EL (cell line): Measurements from ENCODE around the gene NEK6.

ENCODE experiments used
- DNase-seq: peaks from one replicate; pipeline ENCODE4 v3.0.0-alpha.2; 2016

Gene NEK6

GRCh38 chr9:124345751-124346281 lies 88.1 kb downstream of the NEK6 start:
- DNase-seq = no peak

- DNase-seq = no peak
Observed at GRCh38 chr9:124346347-124347163, 88.8 kb downstream of the NEK6 start.

DNA sequence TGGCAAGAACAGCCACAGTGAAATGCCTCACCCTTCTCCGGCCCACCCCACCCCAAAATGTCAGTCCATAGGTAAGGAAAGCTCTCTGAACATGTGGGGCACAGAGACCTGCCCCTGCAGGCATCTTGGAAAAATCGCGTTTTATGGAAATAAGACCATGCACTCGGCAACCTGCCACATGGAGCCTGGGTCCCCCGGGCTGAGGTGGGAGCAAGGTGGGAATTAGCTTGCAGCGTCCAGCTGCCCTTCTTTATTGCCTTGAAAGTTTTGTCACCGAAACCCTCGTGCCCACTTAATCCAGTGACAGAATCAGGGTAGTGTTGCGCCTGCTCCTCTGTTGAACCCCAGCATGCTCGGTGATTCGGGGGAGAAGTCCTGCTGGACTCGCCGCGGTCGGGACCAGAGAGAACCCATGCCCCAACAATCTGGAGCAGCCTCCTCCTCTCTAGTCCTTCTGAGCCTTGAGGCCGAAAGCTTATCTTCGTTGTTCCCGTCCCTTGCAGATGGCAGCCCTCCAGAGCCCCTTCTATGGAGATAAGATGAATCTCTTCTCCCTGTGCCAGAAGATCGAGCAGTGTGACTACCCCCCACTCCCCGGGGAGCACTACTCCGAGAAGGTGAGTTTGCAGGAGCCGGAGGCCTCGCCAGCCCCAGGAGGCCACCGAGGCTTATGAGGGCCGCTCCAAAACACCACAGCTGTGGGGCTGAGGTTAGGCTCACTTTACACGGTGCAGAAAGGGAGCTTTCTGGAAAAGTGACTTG lies 89.6 kb downstream of the NEK6 start:
- DNase-seq = no peak

- no peak for DNase-seq
Observed at GRCh38 chr9:124347968-124348358, 90.2 kb downstream of the NEK6 start.

- no peak for DNase-seq
Observed at GRCh38 chr9:124348363-124348762, 90.6 kb downstream of the NEK6 start.

DNA sequence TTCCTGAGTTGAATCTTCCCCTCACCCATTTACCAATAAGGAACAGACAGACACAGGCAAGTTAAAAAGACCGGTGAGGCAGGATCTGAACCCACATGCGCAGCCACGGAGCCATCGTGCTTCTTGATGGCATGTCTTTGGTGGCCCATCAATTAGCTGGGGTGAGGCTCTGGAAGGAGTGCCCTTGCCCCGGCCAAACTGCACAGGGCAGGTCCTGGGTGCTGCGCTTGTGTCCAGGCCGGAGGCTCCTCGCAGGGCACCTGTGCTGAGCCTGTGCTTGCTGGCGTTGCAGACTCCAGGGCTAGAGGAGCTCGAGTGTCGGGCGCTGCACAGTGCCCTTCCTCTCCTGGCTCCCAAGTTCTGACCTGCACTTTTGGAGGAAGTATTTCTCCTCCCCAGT lies 91.1 kb downstream of the NEK6 start:
- no peak for DNase-seq

DNA sequence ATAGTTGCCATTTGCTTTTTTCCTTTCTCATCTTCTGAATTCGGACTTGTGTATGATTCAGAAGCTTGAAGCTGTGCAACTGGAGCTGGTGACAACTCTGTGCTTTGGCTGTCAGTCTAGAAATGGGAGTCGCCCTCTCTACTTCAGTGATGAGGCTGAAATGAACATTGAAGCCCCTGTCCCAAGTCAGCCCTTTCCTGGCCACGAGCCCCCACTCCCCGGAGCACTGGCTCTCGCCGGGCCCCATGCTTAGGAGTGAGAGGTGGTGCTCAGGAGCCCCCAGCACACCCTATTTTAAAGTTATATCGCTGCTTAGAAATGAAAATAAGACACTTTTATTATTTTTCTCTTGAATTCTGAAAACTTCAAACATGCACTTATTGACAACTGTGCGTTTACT lies 91.5 kb downstream of the NEK6 start:
- no peak for DNase-seq

DNA sequence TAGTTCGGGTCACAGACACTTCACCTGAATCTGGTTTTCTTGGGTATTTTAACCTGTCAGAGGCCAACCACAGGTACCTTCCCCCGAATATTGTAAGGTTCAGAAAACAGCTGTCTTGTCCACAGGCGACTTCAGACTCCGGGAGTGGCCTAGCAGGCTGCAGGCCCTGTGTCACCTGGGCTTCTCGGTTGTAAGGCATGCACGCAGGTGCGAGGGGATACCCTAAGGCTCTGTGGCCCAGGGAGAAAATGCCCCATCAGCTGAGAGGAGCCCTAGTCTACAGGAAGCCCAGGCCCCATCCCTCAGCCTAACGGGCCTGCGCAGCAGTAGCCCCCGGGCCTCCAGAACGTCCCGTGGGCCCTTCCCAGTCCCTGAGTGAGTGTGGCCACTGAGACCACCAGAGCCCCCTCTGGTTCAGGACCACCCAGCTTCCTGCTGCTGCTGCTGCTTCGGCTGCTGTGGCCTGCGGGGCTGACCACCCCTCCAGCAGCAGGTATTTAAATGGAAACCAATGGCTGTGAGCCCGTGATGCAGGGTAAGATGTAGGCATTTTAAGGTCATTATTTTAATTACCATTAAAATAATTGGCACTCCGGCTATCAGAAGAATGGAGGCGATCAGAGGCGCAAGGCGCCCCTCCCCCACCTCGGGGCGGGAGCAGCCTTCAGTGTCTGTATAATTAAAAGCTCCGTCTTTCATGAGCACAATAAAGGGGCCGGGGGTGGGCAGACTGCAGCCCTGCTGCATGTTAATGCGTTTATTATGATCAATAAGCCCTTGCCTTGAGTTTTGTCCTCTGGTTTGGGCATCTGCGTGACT lies 92.1 kb downstream of the NEK6 start:
- no peak for DNase-seq

- no peak for DNase-seq
Observed at GRCh38 chr9:124350494-124351263, 92.9 kb downstream of the NEK6 start.

DNA sequence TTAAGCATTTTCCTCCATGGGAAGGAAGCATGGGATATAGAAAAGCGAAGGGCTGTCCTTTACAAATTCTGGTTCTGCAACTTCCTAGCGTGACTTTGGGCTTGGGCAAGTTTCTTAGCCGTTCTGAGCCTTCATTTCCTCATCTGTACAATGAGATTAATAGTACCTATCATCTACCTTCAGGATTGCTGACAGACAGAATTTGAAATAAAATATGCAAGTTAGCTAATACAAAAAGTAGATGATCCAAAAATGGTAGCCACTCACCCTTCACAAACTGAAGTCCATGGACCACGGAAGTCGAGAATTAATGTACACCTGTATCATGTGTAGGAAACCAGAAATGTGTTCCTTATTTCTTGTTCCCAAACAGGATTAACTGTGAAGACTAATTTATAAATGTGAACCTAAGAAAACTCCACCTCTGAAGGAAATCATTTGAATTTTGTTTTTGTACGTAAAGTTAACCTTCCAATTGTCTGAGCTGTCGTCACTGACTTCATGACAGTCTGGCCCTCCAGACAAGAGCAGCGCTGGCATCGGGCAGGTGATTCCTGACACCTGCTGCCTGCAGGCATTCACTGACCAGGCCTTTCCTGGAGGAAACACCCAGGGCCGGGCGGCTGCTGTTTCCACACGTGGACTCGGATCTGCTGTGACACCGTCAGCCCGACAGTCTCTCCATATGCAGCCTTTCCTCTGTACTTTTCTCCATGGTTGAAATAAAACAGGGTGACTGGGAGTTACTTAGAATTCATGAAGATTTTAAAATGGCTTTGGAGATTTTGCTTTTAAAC lies 94.1 kb downstream of the NEK6 start:
- DNase-seq = no peak

GRCh38 chr9:124352616-124353015 lies 94.9 kb downstream of the NEK6 start:
- DNase-seq = no peak

GRCh38 chr9:124353166-124353768 lies 95.5 kb downstream of the NEK6 start:
- no peak for DNase-seq

GRCh38 chr9:124353811-124354274 lies 96.1 kb downstream of the NEK6 start:
- DNase-seq = no peak

GRCh38 chr9:124354346-124355038 lies 96.7 kb downstream of the NEK6 start:
- DNase-seq = no peak

DNA sequence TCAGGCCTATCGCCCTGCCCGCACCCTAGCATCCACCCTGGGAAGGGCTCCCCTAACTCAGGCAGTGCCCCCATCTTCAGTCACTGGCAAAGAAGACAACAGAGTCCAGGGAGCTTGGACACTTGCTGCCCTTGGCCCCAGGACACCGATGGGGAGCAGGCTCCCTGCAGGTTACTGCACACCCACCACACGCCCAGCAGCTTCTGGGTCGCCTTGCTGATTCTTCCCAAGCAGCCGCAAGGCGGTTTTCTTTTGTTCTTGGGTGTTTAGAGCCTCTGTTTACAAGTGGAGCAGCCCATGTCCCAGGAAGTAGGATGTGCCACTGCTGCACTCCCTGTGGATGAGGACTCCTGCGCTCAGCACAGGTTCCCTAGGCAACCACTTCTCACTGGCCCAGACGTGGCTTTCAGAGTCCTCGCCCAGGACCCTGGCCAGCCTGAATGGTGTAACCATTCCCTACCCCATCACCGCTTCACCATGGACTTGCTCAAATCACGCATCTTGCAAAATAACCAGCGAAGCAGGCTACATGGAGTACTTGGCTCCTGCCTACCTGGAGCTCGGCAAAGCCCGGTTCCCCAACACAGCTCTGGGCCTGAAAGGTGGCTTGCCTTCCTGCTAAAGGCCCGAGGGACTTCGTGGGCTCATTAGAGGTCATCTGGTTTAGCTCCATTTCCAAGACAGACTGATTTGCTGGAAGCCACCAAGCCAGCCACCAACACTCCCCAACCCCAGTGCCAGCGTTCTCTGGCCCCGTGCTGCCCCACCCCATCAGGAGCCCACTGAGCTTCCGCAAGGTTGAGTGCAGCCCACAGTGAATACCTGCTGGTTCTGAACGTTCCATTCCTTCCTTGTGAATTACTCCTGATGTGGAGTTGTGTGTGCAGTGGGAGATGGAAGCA lies 97.5 kb downstream of the NEK6 start:
- no peak for DNase-seq

GRCh38 chr9:124355941-124356744 lies 98.4 kb downstream of the NEK6 start:
- DNase-seq = no peak

DNA sequence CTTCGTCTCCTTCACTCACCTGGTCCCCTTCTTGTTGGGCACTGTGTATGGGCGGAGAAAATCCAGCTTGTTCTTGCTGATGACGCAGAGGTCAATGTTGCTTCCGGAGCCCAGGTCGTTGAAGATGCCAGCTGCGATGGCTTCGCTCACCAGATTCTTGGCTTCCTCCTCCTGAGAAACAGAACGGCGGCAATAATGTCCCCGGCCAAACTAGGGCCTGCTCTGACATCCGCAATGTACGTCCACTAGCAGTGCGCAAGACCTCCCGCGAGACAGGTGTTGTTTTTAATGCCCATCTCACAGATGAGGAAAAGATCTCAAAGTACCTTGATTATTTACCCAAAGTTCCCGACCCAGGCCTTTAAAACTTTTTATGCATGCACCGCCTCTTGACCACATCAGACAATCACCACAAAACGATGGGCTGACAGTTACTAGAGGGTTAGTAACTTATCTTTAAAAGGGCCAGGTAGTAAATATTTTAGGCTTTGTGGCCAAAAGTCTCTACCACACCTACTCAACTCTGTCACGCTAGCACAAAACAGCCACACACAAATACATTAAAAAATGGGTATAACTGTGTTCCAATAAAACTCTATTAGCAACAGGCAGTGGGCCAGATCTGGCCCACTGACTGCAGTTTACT lies 99.1 kb downstream of the NEK6 start:
- DNase-seq = no peak
